ENCODE results near the gene CTTNBP2NL.

Gene CTTNBP2NL

DNA sequence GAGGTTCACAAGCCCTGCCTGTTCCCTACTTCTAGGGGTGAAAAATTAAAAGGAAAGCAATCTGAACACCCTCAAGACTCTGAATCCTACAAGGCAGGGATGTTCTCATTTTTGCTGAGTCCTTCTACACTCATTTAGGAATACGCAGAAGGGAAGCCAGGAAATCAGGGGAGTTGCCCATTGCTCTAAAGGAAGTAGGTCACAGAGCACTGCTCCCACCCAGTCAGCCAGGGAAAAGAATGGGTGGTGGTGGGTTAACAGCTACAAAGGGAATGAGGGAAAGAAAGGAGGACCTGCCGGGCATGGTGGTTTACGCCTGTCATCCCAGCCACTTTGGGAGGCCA is 2.4 kb upstream of the CTTNBP2NL start:
- TF ChIP-seq, protein P1, sequence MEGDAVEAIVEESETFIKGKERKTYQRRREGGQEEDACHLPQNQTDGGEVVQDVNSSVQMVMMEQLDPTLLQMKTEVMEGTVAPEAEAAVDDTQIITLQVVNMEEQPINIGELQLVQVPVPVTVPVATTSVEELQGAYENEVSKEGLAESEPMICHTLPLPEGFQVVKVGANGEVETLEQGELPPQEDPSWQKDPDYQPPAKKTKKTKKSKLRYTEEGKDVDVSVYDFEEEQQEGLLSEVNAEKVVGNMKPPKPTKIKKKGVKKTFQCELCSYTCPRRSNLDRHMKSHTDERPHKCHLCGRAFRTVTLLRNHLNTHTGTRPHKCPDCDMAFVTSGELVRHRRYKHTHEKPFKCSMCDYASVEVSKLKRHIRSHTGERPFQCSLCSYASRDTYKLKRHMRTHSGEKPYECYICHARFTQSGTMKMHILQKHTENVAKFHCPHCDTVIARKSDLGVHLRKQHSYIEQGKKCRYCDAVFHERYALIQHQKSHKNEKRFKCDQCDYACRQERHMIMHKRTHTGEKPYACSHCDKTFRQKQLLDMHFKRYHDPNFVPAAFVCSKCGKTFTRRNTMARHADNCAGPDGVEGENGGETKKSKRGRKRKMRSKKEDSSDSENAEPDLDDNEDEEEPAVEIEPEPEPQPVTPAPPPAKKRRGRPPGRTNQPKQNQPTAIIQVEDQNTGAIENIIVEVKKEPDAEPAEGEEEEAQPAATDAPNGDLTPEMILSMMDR (conservative IDR thresholded peaks at IDR 0.05; ENCODE audit: low read depth, low read length) = no peak
- Histone ChIP-seq H3K79me2 (ENCODE audit: insufficient read depth, low read depth) (no peaks in the 10 kb centered on the region), H3K27ac (no peak overlapping the region), H3K4me2 (no peak overlapping the region), H4K20me1 (ENCODE audit: insufficient read depth) (no peaks in the 10 kb centered on the region), H3K4me3 (IDR thresholded peaks at IDR 0.05; ENCODE audit: insufficient read depth, low read depth, low read length) (no peak overlapping the region), H3K4me1 (ENCODE audit: low read depth, poor library complexity, severe bottlenecking) (peaks cover 5% of the 10 kb centered on the region), H3K36me3 (ENCODE audit: insufficient read depth) (no peaks in the 10 kb centered on the region), H3K9ac (no peak overlapping the region), H2AFZ (ENCODE audit: low read depth) (no peak overlapping the region), H3K27me3 (ENCODE audit: insufficient read depth, low read depth) (no peaks in the 10 kb centered on the region)

DNA sequence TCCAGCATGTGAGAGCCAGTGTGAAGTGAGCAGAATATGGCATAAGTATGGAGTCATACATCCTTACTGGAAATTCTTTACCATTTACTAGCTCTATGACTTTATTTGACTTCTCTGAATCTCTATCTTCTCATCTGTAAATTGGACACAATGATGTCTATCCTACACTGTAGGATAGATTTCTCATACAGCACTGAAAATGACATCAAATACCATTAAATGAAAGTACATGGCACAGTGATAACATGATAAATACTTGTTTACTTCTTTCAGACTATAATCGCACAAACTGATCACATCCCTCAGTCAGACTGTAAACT is 1.3 kb upstream of the CTTNBP2NL start:
- Histone ChIP-seq H3K36me3 (ENCODE audit: insufficient read depth) (no peaks in the 10 kb centered on the region), H3K4me2 (no peak overlapping the region), H3K27me3 (ENCODE audit: insufficient read depth, low read depth) (no peaks in the 10 kb centered on the region), H3K27ac (no peak overlapping the region), H3K4me3 (IDR thresholded peaks at IDR 0.05; ENCODE audit: insufficient read depth, low read depth, low read length) (no peak overlapping the region), H4K20me1 (ENCODE audit: insufficient read depth) (no peaks in the 10 kb centered on the region), H3K9ac (no peak overlapping the region), H2AFZ (ENCODE audit: low read depth) (no peak overlapping the region), H3K4me1 (ENCODE audit: low read depth, poor library complexity, severe bottlenecking) (peaks cover 5% of the 10 kb centered on the region), H3K79me2 (ENCODE audit: insufficient read depth, low read depth) (no peaks in the 10 kb centered on the region)
- TF ChIP-seq, protein P1 (conservative IDR thresholded peaks at IDR 0.05; ENCODE audit: low read depth, low read length) = no peak

DNA sequence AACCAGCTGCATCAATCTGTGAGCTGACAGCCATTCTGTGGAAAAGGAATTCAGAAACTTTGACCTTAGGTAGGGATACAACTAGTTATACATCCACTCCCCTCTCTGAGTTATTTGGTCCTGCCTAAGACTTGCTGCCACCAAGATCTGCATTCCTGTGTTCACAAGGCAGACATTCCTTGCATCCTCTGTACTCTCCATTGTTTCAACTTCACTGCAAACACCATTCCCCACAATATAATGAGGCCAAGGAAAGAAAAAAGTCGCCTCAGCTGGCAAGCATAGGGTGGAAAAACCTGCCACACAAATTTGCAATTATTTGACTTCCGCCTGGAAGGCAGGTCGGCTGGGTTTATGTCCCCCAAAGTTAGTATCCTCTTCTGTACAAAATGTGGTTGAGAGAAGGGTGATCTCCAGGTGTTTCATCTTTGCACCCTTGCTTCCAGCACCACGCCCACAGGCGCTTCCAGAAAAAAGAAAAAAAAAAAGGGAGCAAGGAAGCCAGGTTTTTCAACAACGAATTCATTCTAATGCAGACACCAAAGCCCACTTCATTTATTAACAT is 676 bp upstream of the CTTNBP2NL start:
- Histone ChIP-seq H3K4me3 (IDR thresholded peaks at IDR 0.05; ENCODE audit: insufficient read depth, low read depth, low read length) (no peak overlapping the region), H3K27ac (no peak overlapping the region), H3K27me3 (ENCODE audit: insufficient read depth, low read depth) (no peaks in the 10 kb centered on the region), H2AFZ (ENCODE audit: low read depth) (peak overlapping the region; percentile 90), H3K9ac (peak overlapping the region; percentile 3; the same call in 1 of the 2 replicates), H3K79me2 (ENCODE audit: insufficient read depth, low read depth) (no peaks in the 10 kb centered on the region), H3K4me2 (peak overlapping the region; percentile 93), H4K20me1 (ENCODE audit: insufficient read depth) (no peaks in the 10 kb centered on the region), H3K4me1 (ENCODE audit: low read depth, poor library complexity, severe bottlenecking) (peaks cover 5% of the 10 kb centered on the region), H3K36me3 (ENCODE audit: insufficient read depth) (no peaks in the 10 kb centered on the region)
- TF ChIP-seq, protein P1 (conservative IDR thresholded peaks at IDR 0.05; ENCODE audit: low read depth, low read length) = no peak

DNA sequence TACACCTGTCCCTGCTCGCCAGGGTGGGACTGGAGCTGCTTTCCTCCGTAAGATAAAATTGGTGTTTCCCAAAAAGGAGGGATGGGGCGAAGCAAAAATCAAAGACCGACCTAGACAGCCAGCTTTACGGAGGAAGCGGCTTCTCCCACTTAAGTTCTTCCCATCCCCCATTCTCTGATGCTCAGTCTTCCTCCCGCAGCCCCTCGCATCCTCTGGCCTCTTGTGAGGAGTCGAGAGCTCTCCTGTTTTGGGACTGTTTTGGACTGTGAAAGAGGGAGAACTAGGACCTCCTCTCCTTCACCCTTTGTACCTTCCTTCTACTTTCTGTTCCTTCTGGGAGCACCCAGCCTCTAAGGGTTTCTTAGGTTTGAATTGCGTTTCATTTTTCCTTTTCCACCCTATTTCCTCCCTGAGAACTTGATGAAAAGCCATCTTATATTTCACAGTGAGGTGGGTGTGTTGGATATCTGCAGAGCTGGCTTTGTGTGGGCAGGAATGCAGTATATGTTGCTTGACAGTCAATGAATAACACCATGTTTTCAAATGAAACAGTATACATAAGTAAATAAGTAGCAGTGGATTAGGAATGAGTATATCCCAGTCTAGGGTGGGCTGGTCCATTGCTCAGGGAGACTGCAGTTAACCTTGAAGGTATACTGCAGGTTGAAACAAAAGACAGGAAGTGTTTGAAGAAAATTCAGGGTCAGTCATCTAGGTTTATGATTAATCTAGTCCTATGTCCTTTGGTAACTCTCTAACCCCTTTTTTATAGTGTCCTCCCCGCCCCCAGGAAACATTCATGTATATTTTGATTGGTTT is 848 bp downstream of the CTTNBP2NL start:
- no peaks in the 10 kb centered on the region for H3K79me2 ChIP-seq (ENCODE audit: insufficient read depth, low read depth)
- no peaks in the 10 kb centered on the region for H4K20me1 ChIP-seq (ENCODE audit: insufficient read depth)
- peaks cover 5% of the 10 kb centered on the region for H3K4me1 ChIP-seq (ENCODE audit: low read depth, poor library complexity, severe bottlenecking)
- no peaks in the 10 kb centered on the region for H3K36me3 ChIP-seq (ENCODE audit: insufficient read depth)
- no peak overlapping the region for H3K4me3 ChIP-seq (IDR thresholded peaks at IDR 0.05; ENCODE audit: insufficient read depth, low read depth, low read length)
- TF ChIP-seq, protein P1 (conservative IDR thresholded peaks at IDR 0.05; ENCODE audit: low read depth, low read length) = no peak
- H3K27me3 ChIP-seq (ENCODE audit: insufficient read depth, low read depth) = no peaks in the 10 kb centered on the region
- H3K27ac ChIP-seq = no peak overlapping the region
- H3K9ac ChIP-seq = no peak overlapping the region
- peak overlapping the region; percentile 90 for H2AFZ ChIP-seq (ENCODE audit: low read depth)
- peak overlapping the region; percentile 93 for H3K4me2 ChIP-seq
